ENCODE results near the gene SMIM38.

SMIM38 gene

GRCh38 chr11:69194956-69195355 lies 39.2 kb downstream of the SMIM38 start:
- H3K4me3 ChIP-seq (ENCODE audit: control insufficient read depth, low read depth, low read length), result no peak overlapping the region
- no peak for TF ChIP-seq CTCF (conservative IDR thresholded peaks at IDR 0.05; ENCODE audit: control insufficient read depth, insufficient read depth, low read depth, low read length)
- no peak for DNase-seq (ENCODE audit: low read depth)

GRCh38 chr11:69195824-69196782 lies 40.4 kb downstream of the SMIM38 start:
- no peak overlapping the region for H3K4me3 ChIP-seq (ENCODE audit: control insufficient read depth, low read depth, low read length)
- DNase-seq (ENCODE audit: low read depth), result no peak
- no peak for TF ChIP-seq CTCF (conservative IDR thresholded peaks at IDR 0.05; ENCODE audit: control insufficient read depth, insufficient read depth, low read depth, low read length)

GRCh38 chr11:69196783-69197169 lies 41.0 kb downstream of the SMIM38 start:
- TF ChIP-seq CTCF (conservative IDR thresholded peaks at IDR 0.05; ENCODE audit: control insufficient read depth, insufficient read depth, low read depth, low read length), result no peak
- no peak for DNase-seq (ENCODE audit: low read depth)
- H3K4me3 ChIP-seq (ENCODE audit: control insufficient read depth, low read depth, low read length), result no peak overlapping the region

- TF ChIP-seq CTCF (conservative IDR thresholded peaks at IDR 0.05; ENCODE audit: control insufficient read depth, insufficient read depth, low read depth, low read length), result no peak
- no peak for DNase-seq (ENCODE audit: low read depth)
- no peak overlapping the region for H3K4me3 ChIP-seq (ENCODE audit: control insufficient read depth, low read depth, low read length)
These were observed 43.3 kb downstream of the SMIM38 start for GRCh38 chr11:69198891-69199582.

GRCh38 chr11:69199583-69200315 lies 44.0 kb downstream of the SMIM38 start:
- H3K4me3 ChIP-seq (ENCODE audit: control insufficient read depth, low read depth, low read length), result no peak overlapping the region
- no peak for TF ChIP-seq CTCF (conservative IDR thresholded peaks at IDR 0.05; ENCODE audit: control insufficient read depth, insufficient read depth, low read depth, low read length)
- no peak for DNase-seq (ENCODE audit: low read depth)

GRCh38 chr11:69200331-69201065 lies 44.8 kb downstream of the SMIM38 start:
- no peak overlapping the region for H3K4me3 ChIP-seq (ENCODE audit: control insufficient read depth, low read depth, low read length)
- DNase-seq (ENCODE audit: low read depth), result no peak
- TF ChIP-seq CTCF (conservative IDR thresholded peaks at IDR 0.05; ENCODE audit: control insufficient read depth, insufficient read depth, low read depth, low read length), result no peak
